HG03571 (cell line): ENCODE results near the gene KLK3.

Experiments used
- ATAC-seq: cut with Tn5 transposase; IDR thresholded peaks from one replicate; pipeline ENCODE4 v1.9.1; 2021; ENCODE audit not compliant: unreplicated experiment

The KLK3 gene

DNA sequence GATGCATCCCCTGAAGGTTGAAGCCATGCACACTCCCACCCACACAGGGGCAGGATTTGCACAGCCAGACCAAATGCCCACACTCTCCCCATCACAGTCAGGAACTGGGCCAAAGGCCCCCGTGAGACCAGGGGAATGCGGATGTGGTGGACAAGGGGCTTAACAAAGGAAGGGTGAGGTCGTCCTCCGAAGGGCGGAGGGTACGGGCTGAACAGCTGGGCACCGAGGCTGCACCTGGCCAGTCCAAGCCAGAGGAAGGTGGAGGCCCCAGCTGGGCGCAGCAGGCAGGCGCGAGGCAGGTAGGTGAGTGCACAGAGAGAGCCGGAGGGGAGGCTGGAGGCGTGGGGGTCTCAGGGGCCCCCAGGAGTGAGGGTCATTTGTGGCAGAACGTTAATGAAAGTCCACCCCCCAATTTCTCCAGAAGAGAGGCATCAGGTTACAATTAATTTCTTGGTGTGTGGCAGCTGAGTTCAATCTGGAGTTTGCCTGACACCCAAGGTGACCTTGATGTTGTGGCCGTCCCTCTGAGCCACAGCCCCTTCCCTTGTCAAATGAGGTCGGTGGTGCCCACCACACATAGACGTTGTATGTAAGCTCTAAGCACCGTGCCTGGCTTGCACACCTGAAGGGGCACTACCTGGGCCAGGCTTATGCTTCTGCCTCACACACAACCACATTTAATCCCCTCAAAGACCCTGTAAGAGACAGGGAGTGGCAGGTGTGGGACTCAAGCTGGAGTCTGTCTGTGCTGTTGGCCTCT lies 24.3 kb upstream of the KLK3 start:
- ATAC-seq: no peak

DNA sequence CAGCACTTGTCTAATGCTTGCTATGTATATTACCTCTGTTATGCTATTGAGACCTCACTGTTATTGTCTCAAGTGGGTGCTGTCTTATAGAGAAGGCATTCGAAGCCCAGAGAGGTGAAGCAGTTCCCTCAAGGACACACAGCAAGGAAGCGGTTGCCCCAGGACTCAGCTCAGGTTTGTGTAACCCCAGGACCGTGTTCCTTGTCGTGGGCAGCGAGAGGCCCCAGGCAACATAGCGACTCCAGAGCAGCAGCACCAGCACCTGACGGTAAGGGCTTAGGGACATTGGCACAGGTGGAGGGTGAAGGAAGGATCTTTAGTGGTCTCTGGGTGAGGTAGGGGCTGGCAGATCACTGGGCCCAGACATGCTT lies 23.7 kb upstream of the KLK3 start:
- no peak for ATAC-seq

DNA sequence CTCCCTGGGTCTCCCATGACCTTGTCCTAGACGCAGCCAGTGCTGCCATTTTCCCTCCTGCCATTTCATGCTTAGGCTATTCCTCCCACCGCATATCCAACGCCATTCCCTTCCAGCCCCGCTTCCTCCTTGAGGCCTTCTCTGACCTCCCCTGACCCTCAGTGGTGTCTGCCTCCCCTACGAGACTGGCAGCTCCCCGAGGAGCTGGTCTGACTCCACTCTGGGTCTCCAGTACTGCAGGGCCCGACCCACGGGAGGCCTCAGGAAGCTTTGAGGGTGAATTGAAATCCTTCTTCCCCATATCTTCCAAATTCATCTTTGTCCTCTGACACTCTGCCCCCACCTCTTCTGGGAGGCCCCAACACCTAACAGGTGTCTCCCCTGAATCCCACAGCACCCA lies 22.0 kb upstream of the KLK3 start:
- ATAC-seq: no peak

DNA sequence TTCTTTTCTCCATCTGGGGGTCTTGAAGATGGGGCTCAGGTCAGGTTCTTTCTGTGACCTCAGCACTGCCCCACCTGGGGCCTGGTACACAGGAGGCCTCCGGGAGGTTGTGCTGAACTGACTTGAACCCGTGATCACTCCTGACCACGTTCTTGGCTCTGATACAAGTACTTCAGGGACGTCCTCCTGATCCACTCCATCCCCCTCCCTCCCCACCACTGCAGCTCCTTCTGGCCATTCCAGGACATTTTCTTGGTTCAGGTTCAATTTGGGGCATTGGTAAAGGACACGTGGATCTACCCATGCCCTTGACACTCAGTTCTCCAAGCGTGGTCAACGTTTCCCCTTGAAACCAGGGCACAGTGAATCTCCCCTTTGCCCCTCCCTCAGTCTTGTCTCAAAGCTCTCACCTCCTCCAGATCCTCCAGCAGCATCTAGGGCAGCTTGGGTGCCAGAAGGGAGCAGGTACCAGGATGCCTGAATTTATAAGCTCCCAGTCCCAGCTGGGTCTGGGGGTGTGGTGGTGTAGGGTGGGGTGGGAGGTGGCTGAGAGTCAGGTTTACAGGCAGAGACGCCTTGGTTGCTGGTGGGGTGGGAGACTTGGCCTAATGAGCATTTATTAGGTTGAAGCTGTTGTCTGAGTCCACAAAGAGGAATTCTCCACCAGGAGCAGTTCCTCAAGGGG lies 21.5 kb upstream of the KLK3 start, which contains the start of gene KLK15:
Gene KLK15, minus strand, starts transcription at position 458 of the 685 bp plus-strand sequence. CDS start 2,082 bp downstream, outside the sequence.
- ATAC-seq: no peak

DNA sequence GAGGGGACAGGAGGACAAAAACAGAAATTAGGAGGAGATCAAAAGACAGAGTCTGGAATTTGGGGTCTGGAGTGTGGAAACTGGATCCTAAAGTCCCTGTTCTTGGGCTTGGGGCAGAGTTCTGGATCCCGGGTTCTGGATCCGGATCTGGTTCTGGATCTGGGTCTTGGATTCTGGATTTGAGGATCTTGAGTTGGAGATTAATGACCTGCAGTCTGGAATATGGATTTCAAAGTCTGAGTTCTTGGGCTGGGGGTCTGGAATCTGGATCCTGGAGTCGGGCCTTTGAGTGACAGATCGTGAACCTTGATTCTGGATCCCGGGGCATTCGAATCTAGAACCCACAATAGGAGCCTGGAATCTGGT lies 20.9 kb upstream of the KLK3 start:
- ATAC-seq: no peak

DNA sequence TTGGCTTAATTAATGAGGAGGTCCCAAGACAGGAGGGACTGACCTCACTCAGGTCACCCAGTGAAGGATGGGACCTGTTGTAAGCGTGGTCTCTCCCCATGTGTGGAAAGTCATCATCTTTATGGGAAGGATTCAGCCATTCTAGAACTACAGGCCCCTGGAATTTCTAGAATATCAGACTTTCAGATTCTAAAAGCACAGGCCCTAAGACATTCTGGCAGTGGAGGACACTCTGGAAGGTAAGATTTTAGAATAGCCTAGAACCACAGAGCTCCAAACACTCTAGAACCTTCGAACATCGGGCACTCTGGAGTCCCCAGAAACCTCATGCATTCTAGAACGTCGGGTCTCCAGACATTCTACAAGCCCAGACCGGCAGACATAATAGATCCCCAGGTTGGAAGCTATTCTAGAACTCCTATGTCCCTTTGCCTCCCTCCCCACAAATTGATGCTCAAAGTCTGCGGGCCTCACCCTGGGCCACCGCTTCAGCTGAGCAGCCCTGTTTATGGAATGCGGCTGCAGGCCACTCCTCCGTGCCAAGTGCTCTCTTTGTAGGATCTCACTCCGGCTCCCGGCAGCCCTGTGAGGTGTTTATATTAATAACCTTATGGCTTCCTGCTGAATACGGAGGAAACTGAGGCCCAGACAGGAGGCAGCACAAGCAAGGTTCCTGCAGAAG lies 19.5 kb upstream of the KLK3 start:
- ATAC-seq: no peak

DNA sequence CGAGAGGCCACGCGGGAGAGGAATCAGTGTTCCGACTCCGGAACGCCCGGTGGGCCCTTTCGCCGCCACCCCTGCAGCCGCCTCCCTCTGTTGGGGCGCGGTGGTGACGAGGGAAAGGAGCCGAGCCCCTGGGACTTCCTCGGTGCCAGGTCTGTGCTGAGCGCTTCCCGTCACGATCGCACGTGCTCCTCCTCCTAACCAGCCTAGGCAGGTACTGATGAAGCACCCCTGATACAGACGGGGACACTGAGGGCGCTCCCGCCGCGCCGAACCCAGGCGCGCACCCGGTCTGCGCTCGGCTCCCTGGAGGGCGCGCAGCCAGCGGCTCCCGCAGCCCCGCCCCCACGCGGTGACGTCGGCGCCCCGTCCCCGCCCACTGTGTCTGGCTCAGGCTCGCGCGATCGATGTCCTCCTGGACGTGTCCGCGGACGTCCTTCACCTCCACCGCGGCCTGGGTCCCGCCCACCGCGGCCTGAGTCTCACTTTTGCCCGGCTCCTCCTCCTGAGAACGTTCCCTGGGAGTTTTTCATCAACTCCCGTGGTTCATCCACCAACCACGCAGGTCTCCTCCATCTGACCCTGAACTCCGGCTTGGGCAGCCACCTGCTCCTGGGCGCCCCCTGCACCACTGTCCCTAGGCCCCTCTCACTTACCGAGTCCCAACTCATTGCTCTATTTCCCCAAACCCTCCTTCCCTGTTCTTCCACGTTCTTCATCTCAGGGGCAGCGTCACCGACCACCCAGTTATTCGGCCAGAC lies 18.8 kb upstream of the KLK3 start:
- ATAC-seq: peak; percentile 68

DNA sequence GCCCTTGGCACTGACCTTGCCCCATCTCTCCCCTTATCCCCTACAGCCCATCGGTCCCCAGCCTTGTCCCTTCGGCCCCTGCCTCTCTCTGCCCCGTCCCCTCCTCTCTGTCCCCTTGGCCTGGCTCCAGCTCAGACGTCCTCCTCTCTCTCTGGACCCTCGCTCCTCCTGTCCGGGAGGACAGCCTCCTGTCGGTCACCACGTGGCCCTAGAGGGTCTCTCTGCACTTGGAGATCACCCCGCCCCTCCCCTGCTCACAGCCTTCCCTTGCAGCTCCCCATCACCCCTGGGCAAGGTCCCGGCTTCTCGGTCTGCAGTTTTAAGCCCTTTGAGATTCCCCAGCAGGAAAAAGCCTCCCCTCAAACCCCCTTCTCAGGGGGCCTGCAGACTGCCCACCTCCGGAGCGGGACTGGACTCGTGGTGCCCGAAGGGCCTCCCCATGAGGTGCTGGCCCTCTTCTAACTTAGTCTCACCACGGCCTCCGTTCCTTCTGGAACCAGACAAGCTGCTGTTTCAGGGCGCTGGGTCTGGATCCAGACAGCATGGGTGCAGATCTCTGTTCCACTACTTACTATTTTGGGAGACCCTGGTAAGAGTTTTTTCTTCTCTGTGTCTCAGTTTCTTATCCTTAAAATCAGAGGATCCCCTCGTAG lies 18.0 kb upstream of the KLK3 start:
- ATAC-seq: no peak

DNA sequence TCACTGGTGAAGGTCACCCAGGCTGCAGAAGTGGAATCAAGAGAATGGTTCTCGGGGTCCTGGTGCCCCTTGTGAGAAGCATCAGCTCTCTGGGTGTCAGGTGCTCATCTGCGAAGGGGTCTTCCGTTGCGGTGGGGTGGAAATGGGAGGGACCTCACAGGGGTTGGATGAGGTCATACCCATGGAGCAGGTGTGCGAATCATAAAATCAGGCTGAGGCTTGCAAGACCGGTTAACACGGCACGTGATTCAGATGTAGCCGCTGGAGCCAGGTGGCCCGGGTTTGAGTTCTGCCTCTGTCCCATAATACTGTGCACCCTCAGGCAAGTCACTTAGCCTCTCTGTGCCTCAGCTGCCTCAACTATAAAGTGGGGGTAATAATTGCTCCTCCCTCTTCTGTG lies 17.4 kb upstream of the KLK3 start:
- ATAC-seq: no peak

DNA sequence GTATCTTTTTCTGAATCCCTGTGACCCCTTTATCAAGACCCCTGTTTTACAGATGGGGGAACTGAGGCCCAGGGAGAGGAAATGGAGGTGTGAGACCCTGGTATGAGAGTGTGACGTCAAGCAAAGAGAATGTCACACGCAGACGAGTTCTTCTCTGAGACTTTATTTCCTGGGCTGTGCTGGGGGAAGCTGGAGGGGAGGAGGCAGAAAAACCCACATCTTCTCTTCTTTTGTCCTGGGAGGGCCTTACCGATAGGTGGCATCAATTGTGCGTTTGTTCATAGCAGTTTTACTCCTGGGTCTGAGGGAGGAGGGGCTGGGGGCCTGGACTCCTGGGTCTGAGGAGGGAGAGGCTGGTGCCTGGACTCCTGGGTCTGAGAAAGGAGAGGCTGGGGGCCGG lies 16.5 kb upstream of the KLK3 start:
- no peak for ATAC-seq

DNA sequence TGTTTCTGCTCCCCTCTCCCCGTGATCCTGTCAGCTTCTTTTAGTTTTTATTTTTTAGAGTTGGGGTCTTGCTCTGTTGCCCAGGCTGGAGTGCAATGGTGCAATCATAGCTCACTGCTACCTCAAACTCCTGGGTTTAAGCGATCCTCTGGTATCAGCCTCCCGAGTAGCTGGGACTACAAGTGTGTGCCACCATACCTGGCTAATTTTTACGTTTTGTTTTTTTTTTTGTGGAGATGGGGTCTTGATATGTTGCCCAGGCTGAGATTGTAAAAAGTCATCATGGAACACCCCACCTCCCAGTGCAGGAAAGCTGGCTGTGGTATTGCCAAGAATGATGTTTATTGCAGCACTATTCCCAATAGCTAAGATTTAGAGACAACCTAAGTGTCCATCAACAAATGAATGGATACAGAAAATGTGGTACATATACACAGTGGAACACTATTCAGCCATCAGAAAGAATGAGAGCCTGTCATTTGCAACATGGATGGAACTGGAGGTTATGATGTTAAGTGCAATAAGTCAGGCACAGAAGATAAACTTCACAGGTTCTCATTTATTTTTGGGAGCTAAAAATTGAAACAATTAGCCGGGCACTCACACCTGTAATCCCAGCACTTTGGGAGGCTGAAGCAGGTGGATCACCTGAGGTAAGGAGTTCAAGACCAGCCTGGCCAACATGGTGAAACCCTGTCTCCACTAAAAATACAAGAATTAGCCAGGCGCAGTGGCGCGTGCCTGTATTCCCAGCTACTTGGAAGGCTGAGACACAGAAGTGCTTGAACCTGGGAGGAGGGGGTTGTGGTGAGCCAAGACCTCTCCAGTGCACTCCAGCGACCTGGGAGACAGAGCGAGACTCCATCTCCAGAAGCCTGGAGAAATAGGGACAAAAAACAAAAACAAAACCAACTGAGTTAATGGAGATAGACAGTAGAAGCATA lies 14.7 kb upstream of the KLK3 start:
- no peak for ATAC-seq

DNA sequence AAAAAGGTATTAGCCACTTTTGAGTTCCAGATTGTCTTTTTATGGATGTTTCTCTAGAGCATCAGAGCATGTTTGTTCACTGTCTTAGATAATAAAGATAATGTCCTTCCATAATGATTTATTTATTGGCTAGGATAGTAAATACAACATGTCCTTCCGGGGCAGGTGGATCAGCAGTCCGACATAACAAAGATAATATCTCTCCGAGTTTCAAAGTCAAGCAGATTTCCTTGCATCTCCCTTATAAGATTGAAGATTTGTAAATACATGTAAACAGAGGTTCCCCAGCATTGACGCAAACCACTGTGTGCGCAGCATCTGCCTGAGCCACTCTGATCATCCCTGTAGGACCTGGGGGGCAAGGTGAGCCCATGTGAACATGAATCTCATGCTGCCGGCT lies 12.6 kb upstream of the KLK3 start:
- no peak for ATAC-seq

DNA sequence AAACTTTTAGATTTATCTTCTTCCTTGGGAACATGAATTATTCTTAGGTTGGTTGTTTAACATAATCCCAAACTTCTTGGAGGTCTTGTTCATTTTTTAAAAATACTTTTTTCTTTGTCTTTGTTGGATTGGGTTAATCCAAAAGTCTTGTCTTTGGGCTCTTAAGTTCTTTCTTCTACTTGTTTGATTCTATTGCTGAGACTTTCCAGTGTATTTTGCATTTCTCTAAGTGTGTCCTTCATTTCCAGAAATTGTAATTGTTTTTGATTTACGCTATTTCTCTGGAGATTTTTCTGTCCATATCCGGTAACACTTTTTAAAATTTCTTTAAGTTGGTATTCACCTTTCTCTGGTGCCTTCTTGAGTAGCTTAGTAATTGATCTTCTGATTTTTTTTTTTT lies 11.5 kb upstream of the KLK3 start:
- no peak for ATAC-seq

DNA sequence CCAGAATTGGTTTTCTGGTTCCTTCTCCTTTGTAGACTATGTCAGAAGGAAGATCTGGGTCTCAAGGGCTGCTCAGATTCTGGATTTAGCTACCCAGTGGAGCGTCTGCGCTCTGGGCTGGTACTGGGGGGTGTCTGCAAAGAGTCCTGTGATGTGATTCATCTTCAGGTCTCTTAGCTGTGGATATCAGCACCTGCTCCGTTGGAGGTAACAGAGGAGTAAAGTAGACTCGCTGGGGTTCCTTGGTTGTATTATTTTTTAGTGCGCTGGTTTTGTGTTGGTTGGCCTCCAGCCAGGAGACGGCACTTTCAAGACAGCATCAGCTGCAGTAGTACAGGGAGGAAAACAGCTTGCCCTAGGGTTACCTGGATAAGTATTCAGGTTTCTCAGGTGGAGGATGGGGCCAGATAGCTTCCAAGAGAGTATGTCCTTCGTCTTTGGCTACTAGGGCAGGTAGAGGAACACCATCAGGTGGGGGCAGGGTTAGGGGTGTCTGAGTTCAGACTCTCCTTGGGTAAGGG lies 11.0 kb upstream of the KLK3 start:
- no peak for ATAC-seq

DNA sequence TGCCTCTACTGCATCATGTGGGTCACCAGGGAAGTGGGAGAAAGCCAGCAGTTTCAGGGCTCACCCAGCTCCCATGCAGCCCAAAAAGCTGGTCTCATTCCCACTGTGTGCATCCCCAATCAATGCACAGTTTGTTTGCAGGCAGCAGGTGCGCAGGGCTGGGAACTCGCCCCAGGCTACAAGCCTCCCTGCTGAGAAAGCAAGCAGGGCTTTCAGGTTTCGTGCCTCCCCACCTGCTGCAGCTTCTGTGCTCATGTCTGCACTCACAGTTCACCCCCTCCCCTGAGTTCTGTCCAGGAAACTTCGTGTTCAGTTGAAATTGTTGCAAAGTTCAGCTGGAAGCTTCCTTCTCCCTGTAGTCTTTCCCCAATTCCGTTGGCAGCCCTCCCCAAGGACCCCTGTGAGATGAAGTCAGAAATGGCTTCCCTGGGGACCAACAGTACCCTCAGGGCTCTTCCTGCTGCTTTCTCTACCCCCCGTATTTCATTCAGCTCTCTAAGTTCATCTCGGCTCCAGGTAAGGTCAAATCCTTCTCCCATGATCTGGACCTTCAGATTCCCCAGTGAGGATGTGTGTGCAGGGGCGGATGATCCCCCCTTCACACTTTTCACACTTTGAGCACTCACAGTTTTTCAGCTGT lies 10.3 kb upstream of the KLK3 start:
- no peak for ATAC-seq

DNA sequence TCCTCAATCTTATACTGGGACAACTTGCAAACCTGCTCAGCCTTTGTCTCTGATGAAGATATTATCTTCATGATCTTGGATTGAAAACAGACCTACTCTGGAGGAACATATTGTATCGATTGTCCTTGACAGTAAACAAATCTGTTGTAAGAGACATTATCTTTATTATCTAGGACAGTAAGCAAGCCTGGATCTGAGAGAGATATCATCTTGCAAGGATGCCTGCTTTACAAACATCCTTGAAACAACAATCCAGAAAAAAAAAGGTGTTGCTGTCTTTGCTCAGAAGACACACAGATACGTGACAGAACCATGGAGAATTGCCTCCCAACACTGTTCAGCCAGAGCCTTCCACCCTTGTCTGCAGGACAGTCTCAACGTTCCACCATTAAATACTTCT lies 4.0 kb upstream of the KLK3 start:
- ATAC-seq: no peak

DNA sequence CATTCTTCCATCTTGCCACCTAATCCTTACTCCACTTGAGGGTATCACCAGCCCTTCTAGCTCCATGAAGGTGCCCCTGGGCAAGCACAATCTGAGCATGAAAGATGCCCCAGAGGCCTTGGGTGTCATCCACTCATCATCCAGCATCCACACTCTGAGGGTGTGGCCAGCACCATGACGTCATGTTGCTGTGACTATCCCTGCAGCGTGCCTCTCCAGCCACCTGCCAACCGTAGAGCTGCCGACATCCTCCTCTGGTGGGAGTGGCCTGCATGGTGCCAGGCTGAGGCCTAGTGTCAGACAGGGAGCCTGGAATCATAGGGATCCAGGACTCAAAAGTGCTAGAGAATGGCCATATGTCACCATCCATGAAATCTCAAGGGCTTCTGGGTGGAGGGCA lies 3.1 kb upstream of the KLK3 start:
- ATAC-seq: no peak

DNA sequence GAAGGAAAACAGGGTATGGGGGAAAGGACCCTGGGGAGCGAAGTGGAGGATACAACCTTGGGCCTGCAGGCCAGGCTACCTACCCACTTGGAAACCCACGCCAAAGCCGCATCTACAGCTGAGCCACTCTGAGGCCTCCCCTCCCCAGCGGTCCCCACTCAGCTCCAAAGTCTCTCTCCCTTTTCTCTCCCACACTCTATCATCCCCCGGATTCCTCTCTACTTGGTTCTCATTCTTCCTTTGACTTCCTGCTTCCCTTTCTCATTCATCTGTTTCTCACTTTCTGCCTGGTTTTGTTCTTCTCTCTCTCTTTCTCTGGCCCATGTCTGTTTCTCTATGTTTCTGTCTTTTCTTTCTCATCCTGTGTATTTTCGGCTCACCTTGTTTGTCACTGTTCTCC lies 2.7 kb downstream of the KLK3 start:
- no peak for ATAC-seq

DNA sequence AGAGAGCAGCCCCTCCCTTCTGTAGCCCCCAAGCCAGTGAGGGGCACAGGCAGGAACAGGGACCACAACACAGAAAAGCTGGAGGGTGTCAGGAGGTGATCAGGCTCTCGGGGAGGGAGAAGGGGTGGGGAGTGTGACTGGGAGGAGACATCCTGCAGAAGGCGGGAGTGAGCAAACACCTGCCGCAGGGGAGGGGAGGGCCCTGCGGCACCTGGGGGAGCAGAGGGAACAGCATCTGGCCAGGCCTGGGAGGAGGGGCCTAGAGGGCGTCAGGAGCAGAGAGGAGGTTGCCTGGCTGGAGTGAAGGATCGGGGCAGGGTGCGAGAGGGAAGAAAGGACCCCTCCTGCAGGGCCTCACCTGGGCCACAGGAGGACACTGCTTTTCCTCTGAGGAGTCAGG lies 4.2 kb downstream of the KLK3 start:
- ATAC-seq: no peak
